Measurements from ENCODE around the gene MAML3.

MAML3 gene

DNA sequence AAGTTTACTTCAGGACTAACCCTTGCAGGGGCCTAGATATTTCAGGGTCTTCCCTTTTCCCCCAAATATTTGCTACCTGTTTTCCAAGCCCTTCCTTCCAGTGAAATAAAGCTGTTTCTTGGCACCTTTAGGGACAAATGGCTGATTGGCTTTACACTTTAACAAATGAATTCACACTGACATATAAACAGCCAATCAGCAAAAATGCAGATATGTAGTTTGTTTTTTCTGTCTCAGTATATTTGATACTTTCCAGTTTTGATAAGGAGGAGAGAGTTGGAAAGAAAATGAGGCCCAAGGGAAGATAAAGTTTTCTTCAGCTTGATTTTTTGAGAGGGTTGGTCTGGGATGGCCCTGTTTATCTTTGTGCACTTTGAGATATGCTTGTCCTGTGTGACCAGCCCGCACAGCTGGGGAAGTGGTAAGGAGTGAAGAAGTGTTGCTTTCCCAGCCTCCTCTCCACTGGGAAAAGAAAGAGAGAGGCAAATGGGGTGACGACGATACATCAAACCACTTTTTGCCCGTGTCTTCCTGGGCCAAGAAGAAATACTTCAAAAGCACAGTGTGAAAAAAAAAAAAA is 420.9 kb downstream of the MAML3 start:
- no peak for ATAC-seq (ENCODE audit: low read depth)

GRCh38 chr4:139728840-139729239 is 425.1 kb downstream of the MAML3 start:
- no peak for DNase-seq (ENCODE audit: low spot score)
- no peaks in the 10 kb centered on the region for H3K9me3 ChIP-seq (ENCODE audit: severe bottlenecking)
- ATAC-seq (ENCODE audit: low read depth) = no peak
- no peak overlapping the region for H3K27ac ChIP-seq (ENCODE audit: poor library complexity, severe bottlenecking)
- H3K4me1 ChIP-seq (ENCODE audit: insufficient read depth, poor library complexity, severe bottlenecking) = no peaks in the 10 kb centered on the region
- no peak for TF ChIP-seq CTCF (IDR thresholded peaks at IDR 0.05; ENCODE audit: poor library complexity, severe bottlenecking)
- H3K4me3 ChIP-seq (ENCODE audit: severe bottlenecking) = no peak overlapping the region
- H3K36me3 ChIP-seq (ENCODE audit: low read depth) = no peaks in the 10 kb centered on the region
- no peaks in the 10 kb centered on the region for H3K27me3 ChIP-seq (ENCODE audit: insufficient read depth, poor library complexity, severe bottlenecking)

More for the DNA sequence above, 420.9 kb downstream of the MAML3 start:
- no peak for TF ChIP-seq CTCF (IDR thresholded peaks at IDR 0.05; ENCODE audit: poor library complexity, severe bottlenecking)
- Histone ChIP-seq H3K27me3 (ENCODE audit: insufficient read depth, poor library complexity, severe bottlenecking) (no peaks in the 10 kb centered on the region), H3K9me3 (ENCODE audit: severe bottlenecking) (no peaks in the 10 kb centered on the region), H3K36me3 (ENCODE audit: low read depth) (no peaks in the 10 kb centered on the region), H3K4me3 (ENCODE audit: severe bottlenecking) (no peak overlapping the region), H3K27ac (ENCODE audit: poor library complexity, severe bottlenecking) (no peak overlapping the region), H3K4me1 (ENCODE audit: insufficient read depth, poor library complexity, severe bottlenecking) (peaks cover 4% of the 10 kb centered on the region)
- DNase-seq (ENCODE audit: low spot score) = no peak

DNA sequence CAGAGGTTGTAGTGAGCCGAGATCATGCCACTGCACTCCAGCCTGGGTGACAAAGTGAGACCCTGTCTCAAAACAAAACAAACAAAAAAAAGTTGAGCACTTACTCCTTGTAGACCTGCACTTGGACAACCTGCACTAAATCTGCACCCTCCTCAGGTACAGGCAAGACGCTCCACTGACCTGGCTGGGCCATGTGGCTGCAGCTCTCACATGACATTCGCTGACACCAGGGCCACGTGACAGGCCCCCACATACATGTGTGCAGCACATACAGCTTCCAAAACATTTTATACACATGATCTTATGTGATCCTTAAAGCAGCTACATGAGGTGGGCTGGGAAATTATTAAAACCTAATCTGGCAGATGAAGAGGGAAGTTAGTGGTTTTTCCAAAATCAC is 425.8 kb downstream of the MAML3 start:
- ATAC-seq (ENCODE audit: low read depth) = no peak
- no peaks in the 10 kb centered on the region for H3K9me3 ChIP-seq (ENCODE audit: severe bottlenecking)
- no peak overlapping the region for H3K4me3 ChIP-seq (ENCODE audit: severe bottlenecking)
- DNase-seq (ENCODE audit: low spot score) = no peak
- no peaks in the 10 kb centered on the region for H3K36me3 ChIP-seq (ENCODE audit: low read depth)
- no peaks in the 10 kb centered on the region for H3K4me1 ChIP-seq (ENCODE audit: insufficient read depth, poor library complexity, severe bottlenecking)
- H3K27me3 ChIP-seq (ENCODE audit: insufficient read depth, poor library complexity, severe bottlenecking) = no peaks in the 10 kb centered on the region
- H3K27ac ChIP-seq (ENCODE audit: poor library complexity, severe bottlenecking) = no peak overlapping the region
- TF ChIP-seq CTCF (IDR thresholded peaks at IDR 0.05; ENCODE audit: poor library complexity, severe bottlenecking) = no peak

DNA sequence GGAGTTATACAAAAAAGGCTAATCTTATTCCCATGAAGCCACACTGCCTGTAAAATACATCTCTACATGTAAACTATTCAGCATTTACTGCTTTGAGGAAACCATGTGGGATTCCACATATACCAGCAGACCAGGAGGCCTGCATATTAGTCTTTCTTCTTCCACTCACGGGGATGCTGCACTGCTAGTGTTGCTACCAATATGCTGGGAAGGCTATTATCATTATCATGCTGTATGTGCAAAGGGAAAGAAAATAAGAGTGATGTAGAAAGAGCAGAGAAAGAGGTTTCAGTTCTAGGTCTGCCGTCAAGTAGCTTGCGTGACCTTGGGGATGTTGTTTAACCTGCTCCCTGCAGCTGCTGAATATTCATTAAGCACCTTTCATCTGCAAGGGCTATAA is 427.4 kb downstream of the MAML3 start:
- Histone ChIP-seq H3K27ac (ENCODE audit: poor library complexity, severe bottlenecking) (no peak overlapping the region), H3K4me3 (ENCODE audit: severe bottlenecking) (no peak overlapping the region), H3K9me3 (ENCODE audit: severe bottlenecking) (no peaks in the 10 kb centered on the region), H3K27me3 (ENCODE audit: insufficient read depth, poor library complexity, severe bottlenecking) (no peaks in the 10 kb centered on the region), H3K4me1 (ENCODE audit: insufficient read depth, poor library complexity, severe bottlenecking) (no peaks in the 10 kb centered on the region), H3K36me3 (ENCODE audit: low read depth) (no peaks in the 10 kb centered on the region)
- TF ChIP-seq CTCF (IDR thresholded peaks at IDR 0.05; ENCODE audit: poor library complexity, severe bottlenecking) = no peak
- ATAC-seq (ENCODE audit: low read depth) = no peak
- no peak for DNase-seq (ENCODE audit: low spot score)

- Histone ChIP-seq H3K36me3 (ENCODE audit: low read depth) (no peaks in the 10 kb centered on the region), H3K4me1 (ENCODE audit: insufficient read depth, poor library complexity, severe bottlenecking) (no peaks in the 10 kb centered on the region), H3K27me3 (ENCODE audit: insufficient read depth, poor library complexity, severe bottlenecking) (no peaks in the 10 kb centered on the region), H3K27ac (ENCODE audit: poor library complexity, severe bottlenecking) (no peak overlapping the region), H3K4me3 (ENCODE audit: severe bottlenecking) (no peak overlapping the region), H3K9me3 (ENCODE audit: severe bottlenecking) (no peaks in the 10 kb centered on the region)
- no peak for TF ChIP-seq CTCF (IDR thresholded peaks at IDR 0.05; ENCODE audit: poor library complexity, severe bottlenecking)
- ATAC-seq (ENCODE audit: low read depth) = no peak
- DNase-seq (ENCODE audit: low spot score) = no peak
These were observed 428.7 kb downstream of the MAML3 start for GRCh38 chr4:139725236-139725635.

Data from RWPE2 (cell line).